Mucosa of stomach (tissue), 1 donor: ENCODE data around the gene NFE2L2.
"Not testable (repeated sequence)": the region's sequence is repeated elsewhere in the genome, so short reads cannot be mapped to it uniquely, and the experiment has no call there.

Experiments
- H3K27me3 ChIP-seq: one replicate; pipeline ENCODE4 v1.7.0; 2013; ENCODE audit warnings: mild to moderate bottlenecking, low read length; ENCODE audit not compliant: control insufficient read depth, insufficient read depth
- H3K36me3 ChIP-seq: one replicate; pipeline ENCODE4 v1.7.0; 2013; ENCODE audit warnings: low read length; ENCODE audit not compliant: control insufficient read depth, insufficient read depth
- H3K4me1 ChIP-seq: one replicate; pipeline ENCODE4 v1.7.0; 2013; ENCODE audit warnings: mild to moderate bottlenecking, low read length; ENCODE audit not compliant: control insufficient read depth, insufficient read depth
- H3K4me3 ChIP-seq: one replicate; pipeline ENCODE4 v1.7.0; 2013; ENCODE audit warnings: low read length
- H3K9ac ChIP-seq: one replicate; pipeline ENCODE4 v1.7.0; 2013; ENCODE audit warnings: mild to moderate bottlenecking, low read length, moderate library complexity
- H3K9me3 ChIP-seq: one replicate; pipeline ENCODE4 v1.7.0; 2013; ENCODE audit warnings: mild to moderate bottlenecking, low read length, moderate library complexity; ENCODE audit not compliant: control insufficient read depth
- donor health status: Pancreatic carcinoma.

The NFE2L2 gene

DNA sequence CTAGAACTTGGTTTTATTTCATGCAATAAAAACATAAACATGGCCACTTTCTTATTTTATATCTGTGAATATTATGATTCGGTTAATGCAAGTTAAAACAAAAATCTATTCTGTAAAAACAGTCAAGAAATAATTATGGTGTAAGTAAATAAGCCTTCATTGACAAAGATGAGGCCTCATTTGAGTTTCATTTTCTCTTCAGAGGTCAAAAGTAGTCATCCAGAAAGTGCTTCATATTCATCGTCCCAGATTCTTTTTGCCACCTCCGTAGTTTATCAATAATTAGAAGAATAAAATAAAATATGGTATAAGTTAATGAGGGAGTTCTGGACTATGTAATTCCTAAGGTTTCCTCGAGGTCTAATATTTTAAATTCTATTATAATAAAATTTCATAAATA, 71.3 kb downstream of the NFE2L2 start:
- H3K4me3 ChIP-seq: no peak overlapping the region
- no peak overlapping the region for H3K9ac ChIP-seq

DNA sequence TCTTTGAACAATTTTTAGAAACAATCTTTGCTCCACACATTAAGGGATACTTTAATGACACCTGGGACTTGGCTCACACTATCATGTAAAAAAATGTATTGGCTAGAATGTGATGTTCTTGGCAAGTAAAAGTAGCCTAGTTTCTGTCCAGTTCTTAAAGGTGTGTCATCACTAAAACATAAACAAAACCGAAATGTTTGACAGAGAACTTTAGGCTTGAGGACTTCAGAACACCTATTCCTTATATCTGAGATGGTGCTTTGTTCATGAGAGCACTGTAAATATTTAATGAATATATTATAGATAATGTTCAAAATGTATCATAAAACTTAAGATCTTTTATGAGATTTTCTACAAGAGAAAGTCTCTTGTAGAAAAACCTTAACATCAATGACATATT, 71.7 kb downstream of the NFE2L2 start:
- H3K9me3 ChIP-seq: no peaks in the 10 kb centered on the region
- H3K9ac ChIP-seq: no peak overlapping the region
- no peaks in the 10 kb centered on the region for H3K27me3 ChIP-seq
- H3K4me1 ChIP-seq: peaks cover 9% of the 10 kb centered on the region
- no peaks in the 10 kb centered on the region for H3K36me3 ChIP-seq
- H3K4me3 ChIP-seq: no peak overlapping the region

More for the DNA sequence above, 71.3 kb downstream of the NFE2L2 start:
- Histone ChIP-seq H3K27me3 (no peaks in the 10 kb centered on the region), H3K36me3 (no peaks in the 10 kb centered on the region), H3K4me1 (peaks cover 7% of the 10 kb centered on the region), H3K9me3 (no peaks in the 10 kb centered on the region)

DNA sequence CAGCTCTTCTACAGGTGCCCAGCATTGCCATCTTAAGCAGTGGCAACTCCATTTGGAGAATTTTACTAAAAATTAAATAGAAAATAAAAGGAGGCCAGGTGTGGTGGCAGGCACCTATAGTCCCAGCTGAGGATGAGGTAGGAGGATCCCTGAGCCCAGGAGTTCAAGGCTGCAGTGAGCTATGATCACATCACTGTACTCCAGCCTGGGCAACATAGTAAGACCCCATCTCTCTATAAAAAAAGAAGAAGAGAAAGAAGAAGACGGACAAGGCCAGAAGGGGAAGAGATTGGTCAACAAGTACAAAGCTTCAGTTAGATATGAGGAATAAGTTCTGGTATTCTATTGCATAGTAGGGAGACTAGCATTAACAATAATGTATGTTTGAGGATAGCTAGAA, 73.6 kb downstream of the NFE2L2 start:
- H3K4me3 ChIP-seq: no peak overlapping the region
- H3K9me3 ChIP-seq: no peaks in the 10 kb centered on the region
- peaks cover 17% of the 10 kb centered on the region for H3K4me1 ChIP-seq
- H3K36me3 ChIP-seq: no peaks in the 10 kb centered on the region
- H3K9ac ChIP-seq: no peak overlapping the region
- no peaks in the 10 kb centered on the region for H3K27me3 ChIP-seq

DNA sequence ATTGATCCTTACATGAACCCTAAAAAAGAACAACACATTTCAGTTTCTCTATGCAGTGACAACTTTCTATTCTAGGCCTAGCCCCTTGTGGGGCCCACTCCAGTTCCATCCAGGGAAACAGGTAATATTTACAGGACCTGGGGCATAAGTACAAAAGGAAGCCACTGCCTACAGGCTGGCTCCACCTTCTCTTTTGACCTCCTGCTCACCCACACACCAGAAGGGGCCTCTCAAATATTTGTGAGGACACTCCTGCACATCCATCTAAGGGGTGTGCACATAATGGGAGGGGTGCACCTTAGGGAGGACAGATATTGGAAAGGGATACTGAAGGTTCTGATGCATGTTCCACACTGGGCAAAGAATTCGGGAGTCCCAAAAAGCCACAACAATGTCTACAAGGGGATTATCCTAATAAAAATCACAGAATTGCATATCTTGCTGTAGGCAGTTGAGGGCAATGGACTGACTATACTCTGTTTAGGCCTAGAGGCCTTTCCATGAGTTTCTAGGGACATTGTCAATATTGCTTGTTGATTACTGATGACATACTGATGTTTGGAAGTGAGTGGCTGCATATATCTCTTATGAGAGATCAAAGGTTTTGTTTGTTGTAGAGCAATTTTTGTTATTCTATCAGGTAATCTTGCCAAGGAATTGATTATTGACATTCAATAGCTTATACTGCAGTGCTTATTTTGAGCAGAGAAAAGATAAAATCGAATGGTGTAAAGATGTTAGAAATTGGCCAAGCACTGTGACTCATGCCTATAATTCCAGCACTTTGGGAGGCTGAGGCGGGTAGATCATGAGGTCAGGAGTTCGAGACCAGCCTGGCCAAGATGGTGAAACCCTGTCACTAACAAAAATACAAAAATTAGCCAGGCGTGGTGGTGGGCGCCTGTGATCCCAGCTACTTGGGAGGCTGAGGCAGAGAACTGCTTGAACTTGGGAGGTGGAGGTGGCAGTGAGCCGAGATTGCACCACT, 75.8 kb downstream of the NFE2L2 start:
- H3K27me3 ChIP-seq: no peaks in the 10 kb centered on the region
- no peaks in the 10 kb centered on the region for H3K36me3 ChIP-seq
- peaks cover 17% of the 10 kb centered on the region for H3K4me1 ChIP-seq
- no peak overlapping the region for H3K4me3 ChIP-seq
- no peak overlapping the region for H3K9ac ChIP-seq
- H3K9me3 ChIP-seq: no peaks in the 10 kb centered on the region

DNA sequence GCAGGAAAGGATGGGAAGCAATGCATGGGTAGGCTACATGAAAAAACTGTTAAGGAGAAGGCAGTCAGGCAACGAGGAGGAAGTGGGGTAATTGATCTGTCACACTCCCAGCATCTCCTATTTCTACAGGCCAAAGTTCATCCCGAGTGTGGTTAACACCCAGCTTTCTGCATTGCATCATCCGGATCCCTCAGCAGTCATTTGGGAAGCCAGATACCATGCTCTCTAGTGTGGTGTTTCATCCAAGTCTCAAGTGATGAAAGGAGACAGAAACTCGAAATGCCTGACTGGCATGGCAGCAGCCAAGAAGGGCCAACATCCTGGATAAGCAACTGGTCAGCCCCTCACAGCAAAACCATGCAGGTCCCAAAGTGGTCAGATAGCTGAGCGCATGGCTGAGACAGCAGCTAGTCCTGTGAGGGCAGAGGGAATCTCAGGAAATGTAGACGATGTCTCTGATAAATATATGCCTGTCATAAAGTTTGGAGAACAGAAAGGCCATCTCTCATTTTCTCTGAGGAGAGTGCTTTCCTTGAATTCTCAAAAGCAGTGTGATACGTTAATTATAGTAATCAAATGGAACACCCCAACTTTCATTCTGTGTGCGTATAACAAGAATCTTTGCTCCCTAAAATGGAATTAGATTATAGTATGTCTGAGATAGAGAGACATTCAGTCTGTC, 76.8 kb downstream of the NFE2L2 start:
- Histone ChIP-seq H3K9me3 (no peaks in the 10 kb centered on the region), H3K36me3 (no peaks in the 10 kb centered on the region), H3K27me3 (no peaks in the 10 kb centered on the region), H3K9ac (no peak overlapping the region), H3K4me3 (no peak overlapping the region), H3K4me1 (peaks cover 17% of the 10 kb centered on the region)

DNA sequence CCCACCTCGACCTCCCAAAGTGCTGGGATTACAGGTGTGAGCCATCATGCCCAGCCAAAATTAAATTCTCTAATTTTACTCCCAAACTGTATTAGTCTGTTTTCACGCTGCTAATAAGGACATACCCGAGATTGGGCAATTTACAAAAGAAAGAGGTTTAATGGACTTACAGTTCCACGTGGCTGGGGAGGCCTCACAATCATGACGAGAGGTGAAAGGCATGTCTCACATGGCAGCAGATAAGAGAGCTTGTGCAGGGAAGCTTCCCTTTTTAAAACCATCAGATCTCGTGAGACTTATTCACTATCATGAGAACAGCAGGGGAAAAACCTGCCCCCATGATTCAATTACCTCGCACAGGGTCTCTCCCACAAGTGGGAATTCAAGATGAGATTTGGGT, 78.5 kb downstream of the NFE2L2 start:
- not testable (repeated sequence) for H3K36me3 ChIP-seq, H3K9ac ChIP-seq, H3K27me3 ChIP-seq, H3K9me3 ChIP-seq, H3K4me3 ChIP-seq
- H3K4me1 ChIP-seq: peaks cover 17% of the 10 kb centered on the region

DNA sequence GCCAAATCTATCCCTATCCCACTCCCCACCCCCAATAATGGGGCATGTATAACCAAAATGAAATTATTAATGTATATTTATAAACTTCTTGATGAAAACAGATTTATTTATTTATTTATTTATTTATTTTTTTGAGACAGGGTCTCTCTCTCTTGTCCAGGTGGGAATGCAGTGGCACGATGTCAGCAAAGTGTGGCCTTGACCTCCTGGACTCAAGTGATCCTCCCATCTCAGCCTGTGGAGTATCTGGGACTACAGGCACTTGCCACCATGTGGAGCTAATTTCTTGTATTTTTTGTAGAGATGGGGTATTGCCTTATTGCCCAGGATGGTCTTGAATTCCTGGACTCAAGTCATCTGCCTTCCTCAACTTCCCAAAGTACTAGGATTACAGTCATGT, 79.9 kb downstream of the NFE2L2 start:
- Histone ChIP-seq H3K4me1 (peaks cover 17% of the 10 kb centered on the region), H3K9me3 (no peaks in the 10 kb centered on the region), H3K36me3 (no peaks in the 10 kb centered on the region), H3K9ac (no peak overlapping the region), H3K27me3 (no peaks in the 10 kb centered on the region), H3K4me3 (no peak overlapping the region)

DNA sequence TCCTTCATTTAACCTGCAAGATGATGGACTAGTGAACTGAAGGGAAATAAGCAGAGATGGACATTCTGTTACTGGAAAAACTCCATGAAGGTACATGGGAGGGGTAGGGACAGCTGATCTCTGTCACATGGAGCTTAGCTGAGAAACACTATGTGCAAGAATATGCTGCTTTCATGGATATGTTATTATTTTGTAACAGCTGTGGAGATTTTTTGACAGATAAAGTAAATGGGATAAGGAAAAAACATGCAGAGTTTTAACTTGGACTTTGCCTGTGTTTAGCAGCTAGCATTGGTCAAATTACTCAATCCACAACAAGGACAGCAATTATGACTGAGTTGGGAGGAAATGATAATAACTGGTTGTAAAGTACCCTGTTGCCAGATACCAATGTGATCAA, 80.7 kb downstream of the NFE2L2 start:
- no peaks in the 10 kb centered on the region for H3K36me3 ChIP-seq
- no peak overlapping the region for H3K9ac ChIP-seq
- H3K9me3 ChIP-seq: no peaks in the 10 kb centered on the region
- H3K27me3 ChIP-seq: no peaks in the 10 kb centered on the region
- H3K4me1 ChIP-seq: peaks cover 16% of the 10 kb centered on the region
- H3K4me3 ChIP-seq: no peak overlapping the region
